Trophoblast cell (in vitro differentiated cells and primary cell): ENCODE data around the gene HMMR.

Source experiments
- DNase-seq, 2 donors: peaks; one replicate each; pipeline ENCODE4 v3.0.0-alpha.2; 2016
- H2AFZ ChIP-seq: 2 replicates; pipeline ENCODE4 v1.6.1; 2013; ENCODE audit warnings: low read length, moderate library complexity, mild to moderate bottlenecking; ENCODE audit not compliant: insufficient read depth, poor library complexity
- H2AK5ac ChIP-seq: 2 replicates; pipeline ENCODE4 v1.6.1; 2013; ENCODE audit warnings: mild to moderate bottlenecking, low read length
- H2BK120ac ChIP-seq: 2 replicates; pipeline ENCODE4 v1.6.1; 2013; ENCODE audit warnings: low read length, mild to moderate bottlenecking, moderate library complexity; ENCODE audit not compliant: insufficient read depth, poor library complexity
- H2BK12ac ChIP-seq: 2 replicates; pipeline ENCODE4 v1.6.1; 2013; ENCODE audit warnings: mild to moderate bottlenecking, low read length, moderate library complexity
- H2BK5ac ChIP-seq: 2 replicates; pipeline ENCODE4 v1.6.1; 2013; ENCODE audit warnings: low read length, low read depth, moderate library complexity, mild to moderate bottlenecking; ENCODE audit not compliant: poor library complexity
- H3K14ac ChIP-seq: 2 replicates; pipeline ENCODE4 v1.6.1; 2013; ENCODE audit warnings: mild to moderate bottlenecking, low read length
- H3K18ac ChIP-seq: 2 replicates; pipeline ENCODE4 v1.6.1; 2013; ENCODE audit warnings: mild to moderate bottlenecking, low read length
- H3K23ac ChIP-seq: 2 replicates; pipeline ENCODE4 v1.6.1; 2013; ENCODE audit warnings: low read length
- H3K27ac ChIP-seq: 2 replicates; pipeline ENCODE4 v1.5.1; 2013; ENCODE audit warnings: low read depth, mild to moderate bottlenecking, inconsistent platforms, low read length, moderate library complexity
- H3K27me3 ChIP-seq: 2 replicates; pipeline ENCODE4 v1.6.1; 2013; ENCODE audit warnings: inconsistent platforms, mild to moderate bottlenecking, low read length, moderate library complexity; ENCODE audit not compliant: insufficient read depth
- H3K36me3 ChIP-seq, 2 experiments: 1 replicate in 1 of 2; 2 replicates in 1 of 2; pipeline ENCODE4 v1.6.1; 2013; ENCODE audit warnings: low read length in 2 of 2, mild to moderate bottlenecking in 2 of 2, moderate library complexity in 1 of 2; ENCODE audit not compliant: insufficient read depth in 2 of 2, control insufficient read depth in 1 of 2
- H3K4ac ChIP-seq: 2 replicates; pipeline ENCODE4 v1.6.1; 2013; ENCODE audit warnings: low read depth, mild to moderate bottlenecking, low read length, moderate library complexity
- H3K4me1 ChIP-seq, 2 experiments: 1 replicate in 1 of 2; 2 replicates in 1 of 2; pipeline ENCODE4 v1.6.1; 2013; ENCODE audit warnings: low read length in 2 of 2, mild to moderate bottlenecking in 2 of 2, moderate library complexity in 1 of 2; ENCODE audit not compliant: insufficient read depth in 2 of 2, control insufficient read depth in 1 of 2
- H3K4me2 ChIP-seq: 2 replicates; pipeline ENCODE4 v1.6.1; 2013; ENCODE audit warnings: inconsistent platforms, mild to moderate bottlenecking, low read length, moderate library complexity
- H3K4me3 ChIP-seq: 2 replicates; pipeline ENCODE4 v1.5.1; 2013; ENCODE audit warnings: mild to moderate bottlenecking, low read depth, low read length, inconsistent platforms
- H3K79me1 ChIP-seq: one replicate; pipeline ENCODE4 v1.6.1; 2013; ENCODE audit warnings: low read length
- H3K79me2 ChIP-seq: 2 replicates; pipeline ENCODE4 v1.6.1; 2013; ENCODE audit warnings: low read length, mild to moderate bottlenecking; ENCODE audit not compliant: control insufficient read depth, insufficient read depth, poor library complexity
- H3K9ac ChIP-seq: 2 replicates; pipeline ENCODE4 v1.6.1; 2013; ENCODE audit warnings: mild to moderate bottlenecking, low read length
- H3K9me3 ChIP-seq: 2 replicates; pipeline ENCODE4 v1.6.1; 2013; ENCODE audit warnings: low read depth, mild to moderate bottlenecking, control low read depth, inconsistent platforms, low read length; ENCODE audit not compliant: insufficient read depth
- H4K12ac ChIP-seq: 2 replicates; pipeline ENCODE4 v1.6.1; 2013; ENCODE audit warnings: low read depth, mild to moderate bottlenecking, low read length, moderate library complexity
- H4K8ac ChIP-seq: 2 replicates; pipeline ENCODE4 v1.6.1; 2013; ENCODE audit warnings: low read depth, mild to moderate bottlenecking, low read length, moderate library complexity
- H4K91ac ChIP-seq: one replicate; pipeline ENCODE4 v1.6.1; 2013; ENCODE audit warnings: low read depth, mild to moderate bottlenecking, low read length, moderate library complexity
- WGBS: extraction: QIAGEN DNeasy Blood & Tissue Kit; methylation state at CpG from one replicate; pipeline ENCODE4 v1.1.7; 2013; ENCODE audit warnings: missing lambda C conversion rate; ENCODE audit not compliant: insufficient read length, insufficient coverage; ENCODE audit errors: extremely low coverage; 5-methylcytosine and 5-hydroxymethylcytosine counted together

Gene HMMR

GRCh38 chr5:163496286-163496685 is 35.9 kb downstream of the HMMR start:
- no peak overlapping the region for H3K23ac ChIP-seq
- H2BK12ac ChIP-seq, result no peak overlapping the region
- no peak overlapping the region for H3K4me2 ChIP-seq
- H3K9ac ChIP-seq, result no peak overlapping the region
- H3K18ac ChIP-seq, result no peak overlapping the region
- H3K79me1 ChIP-seq, result no peaks in the 10 kb centered on the region
- no peak overlapping the region for H2AK5ac ChIP-seq
- no CpG with 5 or more reads among the region's 1 CpG for WGBS
- H2BK5ac ChIP-seq, result no peak overlapping the region
- H2BK120ac ChIP-seq, result no peak overlapping the region
- no peak overlapping the region for H4K12ac ChIP-seq
- no peaks in the 10 kb centered on the region for H3K79me2 ChIP-seq
- no peak overlapping the region for H3K27ac ChIP-seq
- no peak overlapping the region for H3K4me3 ChIP-seq
- no peaks in the 10 kb centered on the region for H3K9me3 ChIP-seq
- H4K8ac ChIP-seq, result no peak overlapping the region
- no peak overlapping the region for H4K91ac ChIP-seq
- peaks cover 2 to 7% of the 10 kb centered on the region in 2 experiments for H3K36me3 ChIP-seq
- DNase-seq, result no peak
- no peak overlapping the region for H3K14ac ChIP-seq
- H3K27me3 ChIP-seq, result no peaks in the 10 kb centered on the region
- no peaks in the 10 kb centered on the region for H3K4me1 ChIP-seq
- H3K4ac ChIP-seq, result no peak overlapping the region
- no peak overlapping the region for H2AFZ ChIP-seq

GRCh38 chr5:163497315-163497714 is 36.9 kb downstream of the HMMR start:
- no peaks in the 10 kb centered on the region for H3K9me3 ChIP-seq
- no peak overlapping the region for H2BK5ac ChIP-seq
- no peak overlapping the region for H3K23ac ChIP-seq
- no peak for DNase-seq
- no peak overlapping the region for H4K91ac ChIP-seq
- no peak overlapping the region for H4K8ac ChIP-seq
- no peaks in the 10 kb centered on the region for H3K4me1 ChIP-seq
- H3K4ac ChIP-seq, result no peak overlapping the region
- peaks cover 2 to 6% of the 10 kb centered on the region in 2 experiments for H3K36me3 ChIP-seq
- H3K18ac ChIP-seq, result no peak overlapping the region
- WGBS, result no CpG with 5 or more reads among the region's 3 CpGs
- H3K4me3 ChIP-seq, result no peak overlapping the region
- no peaks in the 10 kb centered on the region for H3K79me1 ChIP-seq
- H3K4me2 ChIP-seq, result no peak overlapping the region
- H2BK120ac ChIP-seq, result no peak overlapping the region
- no peak overlapping the region for H2AK5ac ChIP-seq
- H3K79me2 ChIP-seq, result no peaks in the 10 kb centered on the region
- H3K14ac ChIP-seq, result no peak overlapping the region
- H2AFZ ChIP-seq, result no peak overlapping the region
- no peak overlapping the region for H3K9ac ChIP-seq
- H2BK12ac ChIP-seq, result no peak overlapping the region
- no peak overlapping the region for H3K27ac ChIP-seq
- H3K27me3 ChIP-seq, result no peaks in the 10 kb centered on the region
- no peak overlapping the region for H4K12ac ChIP-seq

- no peak overlapping the region for H3K9ac ChIP-seq
- H3K18ac ChIP-seq, result no peak overlapping the region
- no peak overlapping the region for H3K14ac ChIP-seq
- no peak overlapping the region for H3K23ac ChIP-seq
- no peaks in the 10 kb centered on the region for H3K27me3 ChIP-seq
- no peaks in the 10 kb centered on the region for H3K79me2 ChIP-seq
- peak in 1 of 2 donors; percentile 58 for DNase-seq
- H3K4me2 ChIP-seq, result no peak overlapping the region
- H3K36me3 ChIP-seq, result no peaks in the 10 kb centered on the region
- no peak overlapping the region for H2BK120ac ChIP-seq
- WGBS, result no CpG with 5 or more reads among the region's 1 CpG
- H4K8ac ChIP-seq, result no peak overlapping the region
- H3K4me1 ChIP-seq, result no peaks in the 10 kb centered on the region
- H2AFZ ChIP-seq, result no peak overlapping the region
- no peak overlapping the region for H3K4me3 ChIP-seq
- no peak overlapping the region for H2AK5ac ChIP-seq
- no peak overlapping the region for H4K91ac ChIP-seq
- H4K12ac ChIP-seq, result no peak overlapping the region
- H3K9me3 ChIP-seq, result no peaks in the 10 kb centered on the region
- no peak overlapping the region for H2BK12ac ChIP-seq
- no peak overlapping the region for H3K4ac ChIP-seq
- H3K79me1 ChIP-seq, result no peaks in the 10 kb centered on the region
- H2BK5ac ChIP-seq, result no peak overlapping the region
- no peak overlapping the region for H3K27ac ChIP-seq
Measured at GRCh38 chr5:163498886-163499285, 38.5 kb downstream of the HMMR start.

GRCh38 chr5:163502521-163502920 is 42.1 kb downstream of the HMMR start:
- H3K79me1 ChIP-seq, result peaks cover 7% of the 10 kb centered on the region
- H3K79me2 ChIP-seq, result peaks cover 5% of the 10 kb centered on the region
- H2AK5ac ChIP-seq, result no peak overlapping the region
- no peaks in the 10 kb centered on the region for H3K36me3 ChIP-seq
- no peaks in the 10 kb centered on the region for H3K27me3 ChIP-seq
- no peak overlapping the region for H2AFZ ChIP-seq
- H4K91ac ChIP-seq, result no peak overlapping the region
- H3K9me3 ChIP-seq, result no peaks in the 10 kb centered on the region
- H3K4me1 ChIP-seq, result peaks cover 0 to 3% of the 10 kb centered on the region in 2 experiments
- H3K9ac ChIP-seq, result no peak overlapping the region
- no peak for DNase-seq
- peak overlapping the region; percentile 23 for H4K8ac ChIP-seq
- no peak overlapping the region for H3K4ac ChIP-seq
- no peak overlapping the region for H2BK12ac ChIP-seq
- no peak overlapping the region for H3K27ac ChIP-seq
- no peak overlapping the region for H3K4me3 ChIP-seq
- no peak overlapping the region for H2BK5ac ChIP-seq
- no peak overlapping the region for H4K12ac ChIP-seq
- H2BK120ac ChIP-seq, result no peak overlapping the region
- WGBS, result no CpG with 5 or more reads among the region's 8 CpGs
- H3K4me2 ChIP-seq, result no peak overlapping the region
- H3K14ac ChIP-seq, result no peak overlapping the region
- H3K23ac ChIP-seq, result no peak overlapping the region
- no peak overlapping the region for H3K18ac ChIP-seq
